HL-60 (cell line): ENCODE data around the gene TMED10.

Experiments used
- GABPA ChIP-seq: IDR thresholded peaks from 2 replicates; pipeline ENCODE4 v1.6.1; 2012; ENCODE audit warnings: low read depth
- POLR2AphosphoS5 ChIP-seq: IDR thresholded peaks from 2 replicates; pipeline ENCODE4 v1.6.1; 2012; ENCODE audit warnings: low read depth
- TF ChIP-seq, protein P1 (sequence below): IDR thresholded peaks from one replicate; pipeline ENCODE4 v1.5.1; 2011; ENCODE audit warnings: low read length, control low read depth, inconsistent platforms; ENCODE audit not compliant: insufficient read depth
- TF ChIP-seq, protein P2 (sequence below): IDR thresholded peaks from 2 replicates; pipeline ENCODE4 v1.6.1; 2012; ENCODE audit warnings: low read depth; ENCODE audit not compliant: insufficient replicate concordance

DNA sequence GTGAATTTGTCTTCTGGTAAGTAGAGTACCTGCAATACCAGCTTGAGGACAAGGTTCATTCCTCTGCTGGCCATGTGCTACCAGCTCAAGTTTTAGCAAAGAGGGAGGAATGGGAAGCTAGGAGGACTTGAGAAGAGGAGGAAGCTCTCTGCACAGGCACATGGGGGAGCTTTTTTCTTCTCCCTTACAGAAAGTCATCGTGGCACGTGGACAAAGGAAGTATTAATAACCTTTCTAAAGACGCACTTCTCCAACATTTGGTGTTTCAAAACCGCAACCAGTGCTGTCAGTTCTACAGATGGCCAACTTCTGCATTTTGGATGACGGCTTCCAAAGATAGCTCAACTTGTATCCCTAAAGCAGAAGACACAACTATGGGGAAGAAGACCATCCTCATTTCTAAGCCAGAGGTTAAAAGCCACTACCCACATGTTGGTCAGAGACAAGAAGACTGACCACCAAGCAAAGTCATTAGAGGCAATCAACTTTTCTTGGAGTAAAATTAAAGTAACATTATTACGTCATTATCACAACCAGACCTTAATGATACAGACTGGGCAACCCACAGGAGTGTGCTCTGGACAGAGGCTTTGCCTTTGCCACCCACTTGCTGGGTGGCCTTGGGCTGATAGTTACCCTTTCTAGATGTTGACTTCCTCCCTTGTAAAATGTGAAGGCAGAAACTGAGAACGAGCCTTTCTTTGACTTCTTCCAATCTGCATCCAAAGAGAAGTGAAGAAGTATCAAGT, 12.3 kb upstream of the TMED10 start:
- TF ChIP-seq, protein P1, sequence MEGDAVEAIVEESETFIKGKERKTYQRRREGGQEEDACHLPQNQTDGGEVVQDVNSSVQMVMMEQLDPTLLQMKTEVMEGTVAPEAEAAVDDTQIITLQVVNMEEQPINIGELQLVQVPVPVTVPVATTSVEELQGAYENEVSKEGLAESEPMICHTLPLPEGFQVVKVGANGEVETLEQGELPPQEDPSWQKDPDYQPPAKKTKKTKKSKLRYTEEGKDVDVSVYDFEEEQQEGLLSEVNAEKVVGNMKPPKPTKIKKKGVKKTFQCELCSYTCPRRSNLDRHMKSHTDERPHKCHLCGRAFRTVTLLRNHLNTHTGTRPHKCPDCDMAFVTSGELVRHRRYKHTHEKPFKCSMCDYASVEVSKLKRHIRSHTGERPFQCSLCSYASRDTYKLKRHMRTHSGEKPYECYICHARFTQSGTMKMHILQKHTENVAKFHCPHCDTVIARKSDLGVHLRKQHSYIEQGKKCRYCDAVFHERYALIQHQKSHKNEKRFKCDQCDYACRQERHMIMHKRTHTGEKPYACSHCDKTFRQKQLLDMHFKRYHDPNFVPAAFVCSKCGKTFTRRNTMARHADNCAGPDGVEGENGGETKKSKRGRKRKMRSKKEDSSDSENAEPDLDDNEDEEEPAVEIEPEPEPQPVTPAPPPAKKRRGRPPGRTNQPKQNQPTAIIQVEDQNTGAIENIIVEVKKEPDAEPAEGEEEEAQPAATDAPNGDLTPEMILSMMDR: no peak
- no peak for TF ChIP-seq GABPA
- peak; percentile 56 for TF ChIP-seq POLR2AphosphoS5
- TF ChIP-seq, protein P2, sequence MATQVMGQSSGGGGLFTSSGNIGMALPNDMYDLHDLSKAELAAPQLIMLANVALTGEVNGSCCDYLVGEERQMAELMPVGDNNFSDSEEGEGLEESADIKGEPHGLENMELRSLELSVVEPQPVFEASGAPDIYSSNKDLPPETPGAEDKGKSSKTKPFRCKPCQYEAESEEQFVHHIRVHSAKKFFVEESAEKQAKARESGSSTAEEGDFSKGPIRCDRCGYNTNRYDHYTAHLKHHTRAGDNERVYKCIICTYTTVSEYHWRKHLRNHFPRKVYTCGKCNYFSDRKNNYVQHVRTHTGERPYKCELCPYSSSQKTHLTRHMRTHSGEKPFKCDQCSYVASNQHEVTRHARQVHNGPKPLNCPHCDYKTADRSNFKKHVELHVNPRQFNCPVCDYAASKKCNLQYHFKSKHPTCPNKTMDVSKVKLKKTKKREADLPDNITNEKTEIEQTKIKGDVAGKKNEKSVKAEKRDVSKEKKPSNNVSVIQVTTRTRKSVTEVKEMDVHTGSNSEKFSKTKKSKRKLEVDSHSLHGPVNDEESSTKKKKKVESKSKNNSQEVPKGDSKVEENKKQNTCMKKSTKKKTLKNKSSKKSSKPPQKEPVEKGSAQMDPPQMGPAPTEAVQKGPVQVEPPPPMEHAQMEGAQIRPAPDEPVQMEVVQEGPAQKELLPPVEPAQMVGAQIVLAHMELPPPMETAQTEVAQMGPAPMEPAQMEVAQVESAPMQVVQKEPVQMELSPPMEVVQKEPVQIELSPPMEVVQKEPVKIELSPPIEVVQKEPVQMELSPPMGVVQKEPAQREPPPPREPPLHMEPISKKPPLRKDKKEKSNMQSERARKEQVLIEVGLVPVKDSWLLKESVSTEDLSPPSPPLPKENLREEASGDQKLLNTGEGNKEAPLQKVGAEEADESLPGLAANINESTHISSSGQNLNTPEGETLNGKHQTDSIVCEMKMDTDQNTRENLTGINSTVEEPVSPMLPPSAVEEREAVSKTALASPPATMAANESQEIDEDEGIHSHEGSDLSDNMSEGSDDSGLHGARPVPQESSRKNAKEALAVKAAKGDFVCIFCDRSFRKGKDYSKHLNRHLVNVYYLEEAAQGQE: no peak
